OCI-LY1 (cell line): ENCODE data around the gene TTC4.
A peak's percentile ranks its signal among the peaks of the same experiment; 100 is the strongest.
"Not testable (repeated sequence)": the region's sequence is repeated elsewhere in the genome, so short reads cannot be mapped to it uniquely, and the experiment has no call there.

Source experiments
- H2AFZ ChIP-seq: fragments of 200-600 bp; sonication (generic), shearing (Covaris generic); 2 replicates; pipeline ENCODE4 v1.6.0; 2014; ENCODE audit warnings: antibody characterized with exemption, mild to moderate bottlenecking, low read length
- H3F3A ChIP-seq: fragments of 200-600 bp; sonication (generic), shearing (Covaris generic); 2 replicates; pipeline ENCODE4 v1.6.0; 2014; ENCODE audit warnings: mild to moderate bottlenecking, antibody characterized with exemption, low read length, moderate library complexity; ENCODE audit not compliant: insufficient read depth
- H3K27ac ChIP-seq: fragments of 200-600 bp; sonication (generic); 2 replicates; pipeline ENCODE4 v1.5.1; 2014; ENCODE audit warnings: low read length, mixed run types, mild to moderate bottlenecking, low read depth; ENCODE audit not compliant: poor library complexity, severe bottlenecking
- H3K27me3 ChIP-seq: fragments of 200-600 bp; sonication (generic); 2 replicates; pipeline ENCODE4 v1.6.0; 2014; ENCODE audit warnings: antibody characterized with exemption, mild to moderate bottlenecking, low read length, moderate library complexity; ENCODE audit not compliant: insufficient read depth
- H3K36me3 ChIP-seq: fragments of 200-600 bp; sonication (generic); 2 replicates; pipeline ENCODE4 v1.6.1; 2014; ENCODE audit warnings: mild to moderate bottlenecking, antibody characterized with exemption, low read length, moderate library complexity, mixed read lengths; ENCODE audit not compliant: insufficient read depth
- H3K4me1 ChIP-seq: fragments of 200-600 bp; sonication (generic); 2 replicates; pipeline ENCODE4 v1.5.1; 2014; ENCODE audit warnings: mild to moderate bottlenecking, low read length, moderate library complexity; ENCODE audit not compliant: insufficient read depth, severe bottlenecking
- H3K4me2 ChIP-seq: fragments of 200-600 bp; sonication (generic), shearing (Covaris generic); 2 replicates; pipeline ENCODE4 v1.6.1; 2014; ENCODE audit warnings: low read length
- H3K4me3 ChIP-seq: fragments of 200-600 bp; sonication (generic); 2 replicates; pipeline ENCODE4 v1.5.1; 2014; ENCODE audit warnings: low read length, low read depth, mild to moderate bottlenecking, mixed read lengths; ENCODE audit not compliant: poor library complexity, severe bottlenecking
- H3K79me2 ChIP-seq: fragments of 200-600 bp; shearing (Covaris generic); 2 replicates; pipeline ENCODE4 v1.6.1; 2016; ENCODE audit warnings: mixed run types, low read length, mixed read lengths; ENCODE audit not compliant: insufficient read depth
- H3K9ac ChIP-seq: fragments of 200-600 bp; sonication (generic), shearing (Covaris generic); 2 replicates; pipeline ENCODE4 v1.6.1; 2014; ENCODE audit warnings: mild to moderate bottlenecking, low read length, mixed read lengths
- H3K9me2 ChIP-seq: fragments of 200-600 bp; sonication (generic), shearing (Covaris generic); 2 replicates; pipeline ENCODE4 v1.6.1; 2014; ENCODE audit warnings: low read depth, mild to moderate bottlenecking, low read length, mixed read lengths
- H3K9me3 ChIP-seq: fragments of 200-600 bp; shearing (Covaris generic); 2 replicates; pipeline ENCODE4 v1.6.1; 2014; ENCODE audit warnings: low read length, mixed read lengths
- H4K20me1 ChIP-seq: fragments of 200-600 bp; sonication (generic), shearing (Covaris generic); 2 replicates; pipeline ENCODE4 v1.6.0; 2016; ENCODE audit warnings: mild to moderate bottlenecking, low read length; ENCODE audit not compliant: insufficient read depth
- CTCF ChIP-seq: fragments of 200-600 bp; sonication (generic), shearing (Covaris generic); IDR thresholded peaks from 2 replicates; pipeline ENCODE4 v1.5.1; 2017; ENCODE audit warnings: mild to moderate bottlenecking, antibody characterized with exemption, low read length, moderate library complexity, mixed read lengths
- EZH2 ChIP-seq: fragments of 200-600 bp; sonication (generic), shearing (Covaris generic); IDR thresholded peaks from 2 replicates; pipeline ENCODE4 v1.8.0; 2017; ENCODE audit warnings: borderline replicate concordance, mixed run types, mild to moderate bottlenecking, antibody characterized with exemption, low read length, moderate library complexity, mixed read lengths

The TTC4 gene

GRCh38 chr1:54774820-54775498 is 59.3 kb downstream of the TTC4 start:
- Histone ChIP-seq H3F3A (no peaks in the 10 kb centered on the region), H4K20me1 (no peaks in the 10 kb centered on the region), H3K9ac (no peak overlapping the region), H3K9me3 (no peaks in the 10 kb centered on the region), H2AFZ (peak overlapping the region; percentile 64; the same call in 1 of the 2 replicates), H3K27ac (no peak overlapping the region), H3K4me2 (no peak overlapping the region), H3K4me3 (no peak overlapping the region), H3K4me1 (peaks cover 7% of the 10 kb centered on the region), H3K36me3 (no peaks in the 10 kb centered on the region; the same call in 1 of the 2 replicates), H3K79me2 (no peaks in the 10 kb centered on the region), H3K27me3 (no peaks in the 10 kb centered on the region), H3K9me2 (no peaks in the 10 kb centered on the region)
- no peak for TF ChIP-seq EZH2
- no peak for TF ChIP-seq CTCF

- H3K36me3 ChIP-seq, H3K4me1 ChIP-seq, H3K9ac ChIP-seq, H4K20me1 ChIP-seq, H3K27ac ChIP-seq, H3K9me2 ChIP-seq, H3K4me2 ChIP-seq, H2AFZ ChIP-seq, H3F3A ChIP-seq, H3K4me3 ChIP-seq, H3K27me3 ChIP-seq, H3K79me2 ChIP-seq, H3K9me3 ChIP-seq: not testable (repeated sequence)
Observed at GRCh38 chr1:54775828-54776721, 60.4 kb downstream of the TTC4 start.

GRCh38 chr1:54777011-54777410 is 61.4 kb downstream of the TTC4 start:
- Histone ChIP-seq H3K4me3 (no peak overlapping the region), H3K9me3 (no peaks in the 10 kb centered on the region), H3K79me2 (no peaks in the 10 kb centered on the region), H3F3A (no peaks in the 10 kb centered on the region), H3K4me2 (no peak overlapping the region), H4K20me1 (no peaks in the 10 kb centered on the region), H3K9me2 (no peaks in the 10 kb centered on the region), H3K36me3 (no peaks in the 10 kb centered on the region; the same call in 1 of the 2 replicates), H3K4me1 (peaks cover 7% of the 10 kb centered on the region), H3K27me3 (no peaks in the 10 kb centered on the region), H3K27ac (no peak overlapping the region), H2AFZ (no peak overlapping the region), H3K9ac (no peak overlapping the region)
- TF ChIP-seq EZH2 (no peak), CTCF (no peak)
